ENCODE measurements around the gene ADAM10. TPM values are rescaled to one million over a fixed set of nuclear protein-coding genes. Genes with fewer than 3 reads are reported as not detected.
"Not testable (repeated sequence)": the region's sequence is repeated elsewhere in the genome, so short reads cannot be mapped to it uniquely, and the experiment has no call there.

The ADAM10 gene, protein sequence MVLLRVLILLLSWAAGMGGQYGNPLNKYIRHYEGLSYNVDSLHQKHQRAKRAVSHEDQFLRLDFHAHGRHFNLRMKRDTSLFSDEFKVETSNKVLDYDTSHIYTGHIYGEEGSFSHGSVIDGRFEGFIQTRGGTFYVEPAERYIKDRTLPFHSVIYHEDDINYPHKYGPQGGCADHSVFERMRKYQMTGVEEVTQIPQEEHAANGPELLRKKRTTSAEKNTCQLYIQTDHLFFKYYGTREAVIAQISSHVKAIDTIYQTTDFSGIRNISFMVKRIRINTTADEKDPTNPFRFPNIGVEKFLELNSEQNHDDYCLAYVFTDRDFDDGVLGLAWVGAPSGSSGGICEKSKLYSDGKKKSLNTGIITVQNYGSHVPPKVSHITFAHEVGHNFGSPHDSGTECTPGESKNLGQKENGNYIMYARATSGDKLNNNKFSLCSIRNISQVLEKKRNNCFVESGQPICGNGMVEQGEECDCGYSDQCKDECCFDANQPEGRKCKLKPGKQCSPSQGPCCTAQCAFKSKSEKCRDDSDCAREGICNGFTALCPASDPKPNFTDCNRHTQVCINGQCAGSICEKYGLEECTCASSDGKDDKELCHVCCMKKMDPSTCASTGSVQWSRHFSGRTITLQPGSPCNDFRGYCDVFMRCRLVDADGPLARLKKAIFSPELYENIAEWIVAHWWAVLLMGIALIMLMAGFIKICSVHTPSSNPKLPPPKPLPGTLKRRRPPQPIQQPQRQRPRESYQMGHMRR
- 90.9 and 143 TPM in 2 replicates for total RNA-seq (2014; rRNA removed)
- polyA plus RNA-seq (2012), result 78.1 TPM

GRCh38 chr15:58749532-58750337 lies at the start of gene ADAM10:
TSS of gene ADAM10 (minus strand) at chr15:58749707. CDS start at chr15:58749534, 173 bp downstream.
- DNase-seq (ENCODE audit: low read depth), result peak; percentile 99

DNA sequence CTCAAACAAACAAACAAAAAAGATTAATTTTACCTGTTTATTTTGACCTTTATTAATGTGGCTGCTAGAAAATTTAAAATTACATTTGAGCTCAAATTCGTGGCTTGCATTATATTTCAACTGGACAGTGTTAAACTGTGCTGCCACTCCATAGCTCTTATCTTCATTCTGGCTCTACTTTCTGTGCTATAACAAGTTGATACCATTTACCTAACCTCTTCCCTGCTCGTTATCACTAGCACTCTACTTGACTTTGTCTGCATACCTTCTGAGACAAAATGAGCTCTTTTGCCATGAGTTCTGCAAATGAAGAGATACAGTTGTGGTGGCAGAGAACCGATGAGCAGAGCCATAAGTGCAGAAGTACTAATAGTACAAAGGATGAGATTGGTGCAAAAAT lies 48.0 kb upstream of the ADAM10 start:
- no peak for DNase-seq (ENCODE audit: low read depth)

GRCh38 chr15:58795825-58796224 lies 46.3 kb upstream of the ADAM10 start:
- DNase-seq (ENCODE audit: low read depth), result no peak

DNA sequence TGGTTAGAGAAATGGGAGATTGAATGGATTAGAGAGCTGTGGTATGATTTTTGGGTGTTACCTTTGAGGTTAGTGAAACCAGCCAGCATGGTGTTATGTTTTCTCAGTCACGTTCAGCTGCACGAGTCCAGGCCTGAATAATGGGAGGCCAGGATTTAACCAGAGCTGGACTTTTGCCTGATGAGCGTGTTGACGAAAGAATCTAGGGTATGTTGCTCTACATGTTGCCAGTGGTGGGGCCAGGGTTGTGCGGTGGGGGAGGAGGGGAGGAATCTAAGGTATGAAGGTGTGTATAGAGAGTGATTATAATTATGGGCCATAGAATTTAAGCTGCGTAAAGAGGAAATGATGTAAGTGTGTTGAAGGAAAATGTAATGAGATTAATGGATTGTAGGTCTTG lies 44.4 kb upstream of the ADAM10 start:
- no peak for DNase-seq (ENCODE audit: low read depth)

- no peak for DNase-seq (ENCODE audit: low read depth)
Observed at GRCh38 chr15:58788056-58788710, 38.7 kb upstream of the ADAM10 start.

DNA sequence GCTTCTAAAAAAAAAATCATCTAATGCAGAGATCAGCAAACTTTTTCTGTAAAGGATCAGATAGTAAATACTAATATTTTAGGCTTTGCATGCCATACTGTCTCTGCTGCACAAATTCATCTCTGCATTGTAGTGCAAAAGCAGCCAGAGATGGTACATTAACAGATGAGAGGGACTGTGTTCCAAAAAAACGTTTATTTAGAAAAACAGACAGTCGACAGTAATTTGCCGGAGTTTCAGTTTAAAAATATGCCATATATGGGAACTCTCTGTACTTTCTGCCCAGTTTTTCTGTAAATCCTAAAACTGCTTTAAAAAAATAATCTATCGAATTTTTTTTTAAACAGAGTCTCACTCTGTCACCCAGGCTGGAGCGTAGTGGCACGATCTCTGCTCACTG lies 35.8 kb upstream of the ADAM10 start:
- DNase-seq (ENCODE audit: low read depth), result no peak

GRCh38 chr15:58779554-58779953 lies 30.0 kb upstream of the ADAM10 start:
- no peak for DNase-seq (ENCODE audit: low read depth)

DNA sequence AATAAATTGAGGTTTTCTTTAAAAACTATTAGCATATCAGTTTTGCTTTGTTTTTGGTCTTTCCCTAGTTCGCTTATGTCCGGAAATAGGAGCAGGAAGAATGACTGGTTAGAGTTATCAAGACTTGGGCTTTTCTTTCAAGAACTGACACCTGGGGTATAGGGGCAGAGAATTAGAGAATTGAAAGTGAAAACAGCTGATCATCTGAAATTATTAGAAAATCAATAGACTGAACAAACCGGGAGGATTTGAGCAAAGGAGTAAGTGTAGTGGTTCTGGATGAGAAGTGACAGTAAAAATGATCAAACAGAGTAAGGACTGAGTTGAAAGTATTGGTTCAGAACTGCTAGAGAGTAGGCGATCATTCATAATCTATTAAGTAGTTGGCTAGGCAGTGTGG lies 27.6 kb upstream of the ADAM10 start:
- DNase-seq (ENCODE audit: low read depth), result no peak

- no peak for DNase-seq (ENCODE audit: low read depth)
Observed at GRCh38 chr15:58775402-58775801, 25.9 kb upstream of the ADAM10 start.

DNA sequence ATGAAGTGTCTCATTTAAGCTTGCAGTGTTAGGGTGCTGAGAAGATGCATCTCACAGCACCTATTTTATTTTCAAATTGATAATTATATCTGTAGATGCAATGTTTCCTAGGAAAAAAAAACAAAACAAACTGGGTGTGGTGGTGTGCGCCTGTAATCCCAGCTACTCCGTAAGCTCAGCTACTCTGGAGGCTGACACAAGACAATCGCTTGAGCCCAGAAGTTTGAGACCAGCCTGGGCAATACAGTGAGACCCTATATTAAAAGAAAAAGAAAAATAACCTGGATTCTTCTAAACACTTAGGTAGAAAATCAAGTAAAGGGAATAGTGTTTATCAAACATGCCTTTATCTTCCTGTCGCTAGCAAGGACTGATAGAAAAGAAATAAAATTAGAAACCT lies 23.5 kb upstream of the ADAM10 start:
- no peak for DNase-seq (ENCODE audit: low read depth)

- peak; percentile 13 for DNase-seq (ENCODE audit: low read depth)
Observed at GRCh38 chr15:58771621-58772250, 22.2 kb upstream of the ADAM10 start.

GRCh38 chr15:58770857-58771620 lies 21.5 kb upstream of the ADAM10 start, which contains the start of gene MINDY2:
TSS of gene MINDY2 (plus strand) at chr15:58771302. CDS start at chr15:58771396, 94 bp downstream.
- DNase-seq (ENCODE audit: low read depth), result peak; percentile 99

DNA sequence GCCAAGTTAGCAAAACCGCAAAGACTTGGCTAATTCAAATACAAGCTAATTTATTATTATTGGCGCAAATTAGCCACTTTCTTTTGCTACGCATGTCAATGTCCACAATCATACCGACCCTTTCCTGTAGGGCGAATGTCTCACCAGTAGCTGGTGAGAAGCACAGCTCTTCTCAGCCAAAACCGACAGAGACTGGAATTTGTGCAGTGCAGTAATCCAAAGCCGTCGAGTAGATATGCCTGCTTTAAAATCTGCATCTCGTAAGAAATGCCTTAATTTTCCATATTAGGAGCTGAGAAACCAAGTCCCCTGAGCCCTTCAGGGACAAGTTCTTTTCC lies 21.0 kb upstream of the ADAM10 start:
- DNase-seq (ENCODE audit: low read depth), result peak; percentile 79

GRCh38 chr15:58768601-58769004 lies 19.1 kb upstream of the ADAM10 start:
- DNase-seq (ENCODE audit: low read depth), result not testable (repeated sequence)

DNA sequence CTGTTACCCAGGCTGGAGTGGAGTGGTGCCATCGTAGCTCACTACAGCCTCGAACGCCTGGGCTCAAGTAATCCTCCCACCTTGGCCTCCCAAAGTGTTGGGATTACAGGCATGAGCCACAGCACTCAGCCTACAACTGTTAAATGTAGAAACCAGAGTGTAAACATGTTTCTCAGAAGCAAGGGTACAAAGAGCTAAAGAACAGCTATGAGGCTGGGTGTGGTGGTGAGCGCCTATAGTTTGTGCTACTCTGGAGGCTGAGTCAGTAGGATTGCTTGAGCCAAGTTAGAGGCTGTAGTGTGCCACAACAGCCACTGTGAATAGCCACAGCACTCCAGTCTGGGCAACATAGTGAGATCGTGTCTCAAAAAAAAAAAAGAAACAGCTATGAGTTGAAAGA lies 16.8 kb upstream of the ADAM10 start:
- no peak for DNase-seq (ENCODE audit: low read depth)

DNA sequence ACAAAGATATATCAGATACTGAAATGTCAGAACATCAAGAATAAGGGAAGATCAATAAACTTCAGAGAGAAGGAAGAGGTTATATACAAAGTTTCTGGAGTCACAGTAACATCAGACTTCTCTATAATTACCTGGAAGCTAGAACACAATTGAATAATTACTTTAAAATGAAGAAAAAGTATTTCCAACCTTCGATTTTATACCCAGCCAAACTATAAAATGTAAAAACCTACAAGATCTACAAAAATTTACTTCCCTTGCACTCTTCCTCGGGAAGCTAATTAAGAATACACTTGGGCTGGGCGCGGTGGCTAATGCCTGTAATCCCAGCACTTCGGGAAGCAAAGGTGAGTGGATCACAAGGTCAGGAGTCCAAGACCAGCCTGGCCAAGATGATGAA lies 15.0 kb upstream of the ADAM10 start:
- no peak for DNase-seq (ENCODE audit: low read depth)

- DNase-seq (ENCODE audit: low read depth), result no peak
Observed at GRCh38 chr15:58762731-58763130, 13.2 kb upstream of the ADAM10 start.

- no peak for DNase-seq (ENCODE audit: low read depth)
Observed at GRCh38 chr15:58762285-58762684, 12.8 kb upstream of the ADAM10 start.

- no peak for DNase-seq (ENCODE audit: low read depth)
Observed at GRCh38 chr15:58761010-58761388, 11.5 kb upstream of the ADAM10 start.

DNA sequence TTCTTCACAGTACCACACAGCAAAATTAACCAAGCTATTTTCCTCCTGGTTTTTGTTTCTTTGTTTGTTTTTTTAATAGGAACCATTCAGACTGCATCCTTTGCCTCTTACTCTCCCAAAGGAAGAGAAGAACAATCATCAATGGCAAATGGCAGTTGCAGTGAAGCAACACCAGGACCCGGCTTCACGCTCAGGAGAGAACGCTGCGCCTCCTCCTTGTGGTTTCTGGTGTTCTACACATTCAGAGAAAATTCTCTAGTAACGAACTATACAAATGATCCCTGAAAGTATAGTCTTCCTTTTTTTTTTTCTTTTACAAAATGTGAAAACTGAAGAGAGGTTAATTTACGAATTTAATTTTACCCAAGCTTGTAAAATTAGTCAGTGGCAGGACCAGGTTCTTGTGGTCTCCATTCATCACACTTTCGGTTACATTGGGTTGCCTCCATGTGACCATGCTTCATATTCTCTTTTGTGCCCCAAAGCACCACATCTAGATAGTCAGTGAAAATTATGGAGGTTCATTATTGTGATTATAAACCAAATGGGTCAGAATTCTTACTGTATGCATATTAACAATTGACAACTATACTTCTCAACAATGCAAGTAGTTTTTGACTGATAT lies 11.0 kb upstream of the ADAM10 start:
- DNase-seq (ENCODE audit: low read depth), result no peak

Measured in LHCN-M2 (cell line).